ENCODE measurements around the gene PPP1R16B.

PPP1R16B gene

GRCh38 chr20:38877483-38877882 is 72.0 kb downstream of the PPP1R16B start:
- DNase-seq (ENCODE audit: low spot score), result no peak

DNA sequence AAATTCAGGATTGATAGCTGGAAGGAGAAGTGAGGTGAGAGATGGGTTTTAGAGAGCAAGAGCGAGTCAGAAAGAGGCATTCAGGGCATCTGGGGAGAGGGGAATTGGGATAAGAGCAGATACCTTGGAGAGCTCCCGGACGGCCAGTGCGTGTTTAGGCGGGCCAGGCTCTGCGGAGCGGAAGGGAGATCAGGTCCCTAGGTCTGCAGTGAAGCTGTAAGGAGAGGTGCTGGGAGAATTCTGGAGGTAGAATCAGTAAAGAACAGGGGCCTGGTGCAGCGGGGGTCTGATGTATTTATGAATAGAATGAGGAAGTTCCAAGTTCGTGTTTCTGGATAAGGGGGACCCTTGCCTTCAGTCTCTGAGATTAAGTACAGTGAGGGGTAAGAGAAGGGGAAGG is 73.4 kb downstream of the PPP1R16B start:
- no peak for DNase-seq (ENCODE audit: low spot score)

- DNase-seq (ENCODE audit: low spot score), result no peak
These were observed 75.6 kb downstream of the PPP1R16B start for GRCh38 chr20:38880952-38881735.

DNA sequence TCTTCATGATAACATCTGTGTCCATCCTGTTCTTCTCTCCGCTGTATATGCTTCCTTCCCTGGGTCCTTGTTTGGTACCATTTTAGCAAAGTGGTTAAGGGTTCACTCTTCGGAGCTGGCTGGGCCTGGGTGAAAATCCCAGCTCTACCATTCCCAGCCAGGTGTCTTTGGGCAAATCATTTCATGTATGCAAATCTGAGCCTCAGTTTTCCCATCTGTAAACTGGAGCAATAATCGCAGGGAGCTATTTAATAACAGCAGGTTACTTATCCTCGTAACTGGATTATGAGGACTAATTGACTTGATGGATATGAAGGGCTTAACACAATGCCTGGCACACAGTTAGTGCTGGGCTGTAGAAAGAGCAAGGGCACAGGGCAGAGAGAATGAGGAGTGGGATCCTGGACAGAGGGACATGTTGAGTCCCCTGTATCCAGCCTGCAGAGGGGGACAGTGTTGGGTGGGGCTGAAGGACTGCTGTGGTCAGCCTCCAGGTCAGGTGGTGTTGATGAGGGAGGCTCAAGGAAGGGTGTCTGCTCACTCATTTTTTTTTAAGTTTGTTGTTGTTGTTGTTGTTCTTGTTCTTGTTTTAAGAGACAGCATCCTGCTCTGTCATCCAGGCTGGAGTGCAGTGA is 76.4 kb downstream of the PPP1R16B start:
- no peak for DNase-seq (ENCODE audit: low spot score)

- no peak for DNase-seq (ENCODE audit: low spot score)
These were observed 77.1 kb downstream of the PPP1R16B start for GRCh38 chr20:38882600-38882999.

GRCh38 chr20:38883081-38883980 is 77.8 kb downstream of the PPP1R16B start:
- DNase-seq (ENCODE audit: low spot score), result no peak

- DNase-seq (ENCODE audit: low spot score), result no peak
These were observed 78.7 kb downstream of the PPP1R16B start for GRCh38 chr20:38883981-38884733.

GRCh38 chr20:38885357-38885756 is 79.9 kb downstream of the PPP1R16B start:
- no peak for DNase-seq (ENCODE audit: low spot score)

GRCh38 chr20:38888059-38888831 is 82.7 kb downstream of the PPP1R16B start:
- DNase-seq (ENCODE audit: low spot score), result no peak

DNA sequence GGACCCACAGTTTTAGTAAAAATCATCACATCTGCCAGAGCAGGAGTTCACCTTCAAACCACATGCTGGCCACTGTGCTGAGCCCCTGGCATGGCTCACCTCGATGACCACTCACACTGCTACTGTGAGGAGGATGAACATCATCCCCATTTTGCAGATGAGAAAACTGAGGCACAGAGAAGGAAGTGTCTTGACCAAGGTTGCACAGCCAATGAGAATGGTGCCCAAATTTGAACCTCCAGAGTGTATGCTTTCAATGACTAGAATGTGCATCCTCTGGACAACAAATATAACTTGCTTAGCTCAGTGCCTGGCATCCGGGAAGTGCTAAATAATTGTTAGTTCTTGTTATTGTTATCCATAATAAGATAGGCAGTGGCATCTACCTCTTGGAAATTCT is 83.6 kb downstream of the PPP1R16B start:
- DNase-seq (ENCODE audit: low spot score), result no peak

DNA sequence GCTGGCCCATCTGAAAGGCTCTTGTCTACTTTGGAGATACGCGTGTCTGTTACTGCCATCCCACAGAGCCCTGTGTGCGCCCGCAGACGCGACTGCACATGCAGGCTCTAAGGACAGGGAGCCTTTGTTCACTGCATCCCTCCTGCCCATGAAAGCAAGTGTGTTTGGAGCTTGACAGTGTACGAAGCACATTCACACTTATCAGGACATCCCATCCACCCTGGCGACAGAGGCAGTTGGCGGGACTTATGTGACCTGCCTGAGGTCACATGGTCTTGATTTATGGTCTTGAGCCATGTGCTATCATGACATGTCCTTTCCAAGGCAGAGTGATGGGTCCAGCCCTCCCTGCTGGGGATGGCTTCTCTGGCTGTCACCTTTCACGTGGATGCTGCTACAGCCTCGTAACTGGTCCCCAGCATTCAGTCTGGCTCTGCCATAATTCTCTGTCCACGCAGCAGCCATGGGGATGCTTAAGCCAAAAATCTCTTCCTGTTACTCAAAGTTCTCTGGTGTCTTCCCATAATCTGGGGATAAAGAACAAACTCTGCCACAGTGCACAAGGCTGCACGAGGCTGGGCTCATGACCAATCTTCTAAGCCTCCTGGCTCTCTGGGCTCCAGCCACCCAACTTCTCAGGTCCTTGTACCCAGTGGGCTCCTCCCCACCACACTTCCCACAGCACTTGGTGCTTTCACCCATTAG is 84.4 kb downstream of the PPP1R16B start:
- DNase-seq (ENCODE audit: low spot score), result no peak

DNA sequence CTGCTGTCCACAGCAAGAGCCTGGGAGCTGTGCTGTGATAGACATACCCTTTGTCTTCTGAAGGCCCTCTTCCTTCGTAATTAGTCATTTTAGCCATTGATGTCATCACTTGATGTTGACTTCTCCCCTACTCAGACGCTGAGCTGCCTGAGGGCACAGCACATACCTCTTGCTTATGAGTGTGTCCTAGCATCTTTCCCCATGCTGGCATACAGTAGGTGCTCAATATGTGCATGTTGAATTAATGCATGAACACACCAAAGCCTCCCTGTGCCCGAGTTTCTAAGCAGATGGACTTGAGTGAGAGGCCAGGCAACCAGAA is 85.0 kb downstream of the PPP1R16B start:
- no peak for DNase-seq (ENCODE audit: low spot score)

- DNase-seq (ENCODE audit: low spot score), result no peak
These were observed 86.8 kb downstream of the PPP1R16B start for GRCh38 chr20:38892091-38892981.

- DNase-seq (ENCODE audit: low spot score), result no peak
These were observed 87.6 kb downstream of the PPP1R16B start for GRCh38 chr20:38893056-38893564.

DNA sequence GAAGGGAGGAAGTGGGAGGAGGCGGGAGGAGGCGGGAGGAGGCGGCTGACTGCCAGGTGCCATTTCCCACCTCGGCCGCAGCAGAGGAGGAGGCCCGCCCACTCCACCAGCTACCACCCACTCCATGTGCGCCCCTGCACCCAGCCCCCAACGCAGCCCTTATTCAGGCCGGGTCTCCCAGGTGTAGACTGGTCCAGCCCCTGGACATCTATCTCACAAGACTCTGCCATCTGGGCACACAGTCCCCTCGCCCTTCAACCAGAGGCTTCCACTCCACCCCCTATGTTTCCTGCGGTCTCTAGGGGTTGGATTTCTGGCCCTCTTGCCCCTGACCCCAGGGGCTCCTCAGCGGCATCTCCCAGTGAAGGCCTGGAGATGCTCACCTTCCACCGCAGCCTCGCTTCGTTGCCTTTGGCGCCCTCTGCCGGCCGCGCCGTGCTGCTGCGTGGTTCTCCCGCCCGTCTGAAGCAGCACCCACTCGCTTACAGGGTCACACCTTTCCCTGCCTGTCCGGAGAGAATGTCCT is 88.1 kb downstream of the PPP1R16B start:
- DNase-seq (ENCODE audit: low spot score), result peak; percentile 61

DNA sequence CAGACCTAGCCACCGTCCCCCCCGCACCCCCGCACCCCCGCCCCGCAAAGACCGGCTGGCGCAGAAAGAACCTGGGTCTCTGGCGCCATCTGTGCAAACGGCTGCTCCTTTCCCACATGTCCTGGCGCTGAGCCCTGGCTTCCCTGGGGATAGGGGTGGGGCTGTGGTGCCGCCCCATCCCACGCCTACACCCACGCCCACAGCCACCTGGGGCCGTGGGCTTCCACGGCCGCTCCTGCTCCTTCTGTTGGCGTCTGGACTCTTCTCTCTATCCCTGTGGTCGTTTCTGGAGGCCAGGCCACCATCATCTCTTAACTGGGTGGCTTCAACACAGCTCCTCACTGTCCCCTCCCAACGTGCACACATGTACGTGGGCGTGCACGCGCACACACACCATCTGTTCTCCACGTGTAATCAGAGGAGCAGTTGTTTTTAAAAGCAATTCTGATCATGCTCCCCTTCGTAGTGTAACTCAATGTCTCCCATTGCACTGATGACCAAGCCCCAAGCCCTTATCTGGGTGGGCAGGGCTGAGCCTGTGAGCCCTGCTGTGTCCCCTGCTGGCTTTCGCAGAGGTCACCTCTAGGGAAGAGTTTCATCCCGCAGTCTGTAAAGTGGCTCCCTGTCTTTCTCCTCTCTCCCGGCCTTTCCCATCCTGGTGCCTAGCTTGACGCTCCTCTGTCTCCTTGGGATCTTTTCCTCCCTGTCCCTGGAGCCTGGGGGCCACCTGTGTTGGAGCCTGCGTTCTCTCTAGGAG is 88.8 kb downstream of the PPP1R16B start:
- DNase-seq (ENCODE audit: low spot score), result no peak

DNA sequence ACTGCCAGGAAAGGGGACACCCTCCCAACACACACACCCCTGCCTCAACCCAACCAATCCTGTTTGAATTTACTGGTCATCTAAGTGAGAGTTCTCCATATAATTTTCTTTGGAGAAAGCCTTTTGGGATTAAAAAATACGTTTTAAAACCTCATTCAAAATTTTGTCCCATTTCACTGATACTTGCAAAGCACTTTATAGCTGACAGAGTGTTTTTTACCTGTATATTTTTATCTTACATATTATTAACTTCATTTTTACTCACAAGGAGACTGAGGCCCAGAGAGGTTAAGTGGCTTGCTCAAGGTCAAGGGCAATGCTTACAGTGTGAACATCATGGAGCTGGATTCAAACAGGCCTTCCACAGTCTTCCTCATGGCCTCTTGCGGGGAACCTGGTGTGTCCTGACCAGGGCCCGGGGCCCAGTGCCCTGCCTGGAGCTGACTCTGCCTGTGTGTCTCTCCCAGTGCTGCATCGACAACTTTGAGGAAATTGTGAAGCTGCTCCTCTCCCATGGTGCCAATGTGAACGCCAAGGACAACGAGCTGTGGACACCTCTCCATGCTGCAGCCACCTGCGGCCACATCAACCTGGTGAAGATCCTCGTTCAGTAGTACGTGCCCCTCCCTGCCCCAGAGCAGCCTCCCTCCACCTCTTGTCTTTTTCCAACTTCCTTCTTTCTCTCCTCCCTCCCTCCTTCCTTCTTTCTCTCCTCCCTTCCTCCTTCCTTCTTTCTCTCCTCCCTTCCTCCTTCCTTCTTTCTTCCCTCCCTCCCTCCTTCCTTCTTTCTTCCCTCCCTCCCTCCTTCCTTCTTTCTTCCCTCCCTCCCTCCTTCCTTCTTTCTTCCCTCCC is 89.8 kb downstream of the PPP1R16B start:
- no peak for DNase-seq (ENCODE audit: low spot score)
